ENCODE data around the gene GADL1. TPM values are rescaled to one million over a fixed set of nuclear protein-coding genes. Genes with fewer than 3 reads are reported as not detected.

The GADL1 gene
- total RNA-seq, 2 experiments from 2014 or later: not detected

GRCh38 chr3:30752970-30753369 is 141.5 kb downstream of the GADL1 start:
- CTCF ChIA-PET: interaction anchor here (1.0 to 7.5 kb wide), 6 partner anchors 8 to 711 kb away, joined by 3 to 58 read pairs (median 6); no protein-coding TSS in a partner anchor
- DNase-seq (peak; percentile 23), ATAC-seq (no peak)
- H3K4me3 Mint-ChIP-seq: no peak overlapping the region
- no peak overlapping the region for H3K27ac Mint-ChIP-seq
- no peaks in the 10 kb centered on the region for H3K9me3 Mint-ChIP-seq
- peaks cover 2% of the 10 kb centered on the region for H3K27me3 Mint-ChIP-seq
- intact Hi-C loops (cut with micrococcal nuclease): loop anchor here (5.0 to 10.0 kb wide), 4 partner anchors 408 to 738 kb away; no protein-coding TSS in a partner anchor
- H3K4me1 Mint-ChIP-seq (ENCODE audit: low read depth): peaks cover 40% of the 10 kb centered on the region
- H3K36me3 Mint-ChIP-seq (ENCODE audit: low read depth): no peaks in the 10 kb centered on the region
- TF ChIP-seq CTCF (IDR thresholded peaks at IDR 0.05): no peak
- POLR2A ChIA-PET: interaction anchor here (0.7 kb wide), 1 partner anchor 1994 kb away, joined by 3 read pairs; no protein-coding TSS in a partner anchor

GRCh38 chr3:30752491-30752890 is 142.0 kb downstream of the GADL1 start:
- POLR2A ChIA-PET: interaction anchor here (0.7 to 0.9 kb wide), 2 partner anchors 140 to 1993 kb away, joined by 3 to 4 read pairs; no protein-coding TSS in a partner anchor
- Mint-ChIP-seq H3K4me1 (ENCODE audit: low read depth) (peaks cover 44% of the 10 kb centered on the region), H3K9me3 (no peaks in the 10 kb centered on the region), H3K27me3 (peaks cover 2% of the 10 kb centered on the region), H3K36me3 (ENCODE audit: low read depth) (no peaks in the 10 kb centered on the region), H3K27ac (no peak overlapping the region), H3K4me3 (no peak overlapping the region)
- no peak for TF ChIP-seq CTCF (IDR thresholded peaks at IDR 0.05)
- ATAC-seq (no peak), DNase-seq (no peak)
- intact Hi-C loops (cut with micrococcal nuclease): loop anchor here (5.0 to 10.0 kb wide), 4 partner anchors 408 to 738 kb away; no protein-coding TSS in a partner anchor
- CTCF ChIA-PET: interaction anchor here (0.9 to 7.5 kb wide), 19 partner anchors 8 to 750 kb away, joined by 3 to 58 read pairs (median 5); partner anchors contain the start of gene TGFBR2

DNA sequence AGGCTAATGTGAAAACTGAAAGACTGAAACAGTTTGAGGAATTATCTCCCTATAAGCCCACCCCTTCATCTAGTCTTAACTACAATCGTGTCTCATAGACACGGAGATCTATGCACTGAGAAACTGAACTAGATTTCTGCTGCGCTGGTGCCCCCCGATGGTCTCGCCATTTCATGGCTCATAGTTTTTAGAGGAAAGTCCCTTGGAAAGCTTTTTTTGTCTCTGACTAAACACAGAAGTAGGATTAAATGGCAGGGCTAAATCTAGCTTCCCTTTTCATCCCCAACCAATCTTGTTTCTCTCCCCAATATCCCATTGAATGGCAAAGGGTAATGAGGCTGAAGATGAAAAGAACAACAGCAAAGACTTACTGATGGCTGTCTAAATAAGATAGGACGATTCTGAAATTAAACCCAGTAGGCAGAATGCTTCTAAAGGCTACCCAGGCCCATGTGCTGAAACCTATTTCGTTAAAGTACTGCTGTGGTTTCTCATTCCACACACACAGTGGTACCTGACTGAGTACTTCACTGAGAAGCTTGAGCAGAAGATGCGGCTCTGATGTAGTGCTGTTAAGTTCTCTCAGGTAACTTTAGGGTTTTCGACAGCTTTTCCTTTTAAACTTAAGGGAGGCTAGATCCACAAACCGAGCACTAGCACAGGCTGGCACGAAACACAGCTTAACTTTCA is 142.7 kb downstream of the GADL1 start:
- Mint-ChIP-seq H3K4me1 (ENCODE audit: low read depth) (peaks cover 44% of the 10 kb centered on the region), H3K27ac (peak overlapping the region; percentile 44), H3K27me3 (peaks cover 2% of the 10 kb centered on the region), H3K9me3 (no peaks in the 10 kb centered on the region), H3K36me3 (ENCODE audit: low read depth) (no peaks in the 10 kb centered on the region), H3K4me3 (no peak overlapping the region)
- ATAC-seq (peak; percentile 69), DNase-seq (peak; percentile 83)
- ChIA-PET POLR2A (interaction anchor here (0.6 to 1.7 kb wide), 5 partner anchors 14 to 1749 kb away, joined by 3 to 6 read pairs (median 3); no protein-coding TSS in a partner anchor), CTCF (interaction anchor here (0.7 to 7.5 kb wide), 42 partner anchors 9 to 750 kb away, joined by 3 to 58 read pairs (median 4); partner anchors contain the start of gene TGFBR2)
- intact Hi-C loops (cut with micrococcal nuclease): loop anchor here (5.0 to 10.0 kb wide), 4 partner anchors 407 to 737 kb away; no protein-coding TSS in a partner anchor
- TF ChIP-seq CTCF (IDR thresholded peaks at IDR 0.05): peak; percentile 75

DNA sequence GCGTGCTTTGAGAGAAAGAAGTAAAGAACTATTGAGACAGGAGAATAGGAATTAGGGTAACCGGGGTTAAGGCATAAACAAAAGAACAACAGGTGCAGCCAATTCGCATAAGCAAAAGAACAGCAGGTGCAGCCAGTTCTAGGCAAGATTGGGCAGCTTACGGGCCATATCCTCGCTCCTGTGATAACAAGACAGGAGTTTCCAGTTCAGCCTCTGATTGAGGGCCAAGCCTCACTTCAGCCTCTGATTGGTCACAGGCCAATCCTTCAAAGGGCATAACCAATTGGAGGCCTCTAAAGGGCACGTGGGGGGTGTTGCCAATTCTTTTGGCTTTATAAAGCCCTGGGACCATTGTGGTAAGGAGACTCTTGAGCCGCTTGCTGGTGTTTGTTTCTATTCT is 143.5 kb downstream of the GADL1 start:
- no peak overlapping the region for H3K4me3 Mint-ChIP-seq
- no peak overlapping the region for H3K27ac Mint-ChIP-seq
- peaks cover 44% of the 10 kb centered on the region for H3K4me1 Mint-ChIP-seq (ENCODE audit: low read depth)
- H3K9me3 Mint-ChIP-seq: no peaks in the 10 kb centered on the region
- H3K27me3 Mint-ChIP-seq: peaks cover 2% of the 10 kb centered on the region
- intact Hi-C loops (cut with micrococcal nuclease): loop anchor here (5.0 to 10.0 kb wide), 4 partner anchors 406 to 736 kb away; no protein-coding TSS in a partner anchor
- no peaks in the 10 kb centered on the region for H3K36me3 Mint-ChIP-seq (ENCODE audit: low read depth)
- no peak for DNase-seq
- ATAC-seq: no peak
- TF ChIP-seq CTCF (IDR thresholded peaks at IDR 0.05): no peak
- ChIA-PET CTCF (interaction anchor here (0.7 to 7.5 kb wide), 24 partner anchors 8 to 741 kb away, joined by 3 to 58 read pairs (median 5); no protein-coding TSS in a partner anchor), POLR2A (interaction anchor here (1.6 to 1.7 kb wide), 2 partner anchors 15 to 57 kb away, joined by 3 to 6 read pairs; no protein-coding TSS in a partner anchor)
